GM23338 (cell line): Measurements from ENCODE around the gene SERBP1. TPM values are rescaled to one million over a fixed set of nuclear protein-coding genes. Genes with fewer than 3 reads are reported as not detected.
"Not testable (repeated sequence)": the region's sequence is repeated elsewhere in the genome, so short reads cannot be mapped to it uniquely, and the experiment has no call there.

ENCODE experiments used
- ATAC-seq: fragments of 200-7000 bp; cut with Tn5 transposase; 3 replicates; pipeline ENCODE4 v1.9.1; 2020
- DNase-seq: peaks from one replicate; pipeline ENCODE4 v3.0.0-alpha.2; 2015; ENCODE audit warnings: low spot score
- H2AFZ ChIP-seq: fragments of 200-600 bp; sonication (generic); 2 replicates; pipeline ENCODE4 v1.8.0; 2016; ENCODE audit warnings: antibody characterized with exemption, mild to moderate bottlenecking, moderate library complexity
- H3F3A ChIP-seq: fragments of 200-600 bp; sonication (generic); replicated peaks from 2 replicates; pipeline ENCODE4 v1.8.0; 2017; ENCODE audit warnings: antibody characterized with exemption, mixed run types, low read depth
- H3K27ac ChIP-seq: fragments of 200-600 bp; sonication (generic); 2 replicates; pipeline ENCODE4 v1.6.1; 2016; ENCODE audit warnings: low read depth
- H3K27me3 ChIP-seq: fragments of 200-600 bp; sonication (generic); 2 replicates; pipeline ENCODE4 v1.8.0; 2016; ENCODE audit warnings: mild to moderate bottlenecking, mixed run types, moderate library complexity; ENCODE audit not compliant: insufficient read depth
- H3K36me3 ChIP-seq: fragments of 200-600 bp; sonication (generic); 2 replicates; pipeline ENCODE4 v1.8.0; 2016; ENCODE audit warnings: mild to moderate bottlenecking; ENCODE audit not compliant: insufficient read depth
- H3K4me1 ChIP-seq: fragments of 200-600 bp; sonication (generic); 2 replicates; pipeline ENCODE4 v1.8.0; 2016; ENCODE audit warnings: mild to moderate bottlenecking, moderate library complexity; ENCODE audit not compliant: insufficient read depth
- H3K4me2 ChIP-seq: fragments of 200-600 bp; sonication (generic); 2 replicates; pipeline ENCODE4 v1.7.1; 2017; ENCODE audit warnings: mixed run types
- H3K4me3 ChIP-seq: fragments of 200-600 bp; sonication (generic); 2 replicates; pipeline ENCODE4 v1.6.1; 2016; ENCODE audit warnings: mixed run types
- H3K79me2 ChIP-seq: fragments of 200-600 bp; sonication (generic); replicated peaks from 2 replicates; pipeline ENCODE4 v1.8.0; 2017; ENCODE audit warnings: mild to moderate bottlenecking; ENCODE audit not compliant: insufficient read depth
- H3K9me2 ChIP-seq: fragments of 200-600 bp; sonication (generic); 2 replicates; pipeline ENCODE4 v1.8.0; 2017; ENCODE audit not compliant: insufficient read depth
- H4K20me1 ChIP-seq: fragments of 200-600 bp; sonication (generic); replicated peaks from 2 replicates; pipeline ENCODE4 v1.8.0; 2017; ENCODE audit warnings: mild to moderate bottlenecking; ENCODE audit not compliant: insufficient read depth
- H3K27ac Mint-ChIP-seq: 2 replicates; pipeline ENCODE4 v1.8.0; 2020; ENCODE audit warnings: inconsistent platforms, mild to moderate bottlenecking, moderate library complexity, mixed read lengths
- H3K27me3 Mint-ChIP-seq: 3 replicates; pipeline ENCODE4 v1.8.0; 2022; ENCODE audit warnings: low read depth, mild to moderate bottlenecking, moderate library complexity, mixed read lengths, inconsistent platforms; ENCODE audit not compliant: insufficient read depth, poor library complexity
- H3K36me3 Mint-ChIP-seq: 3 replicates; pipeline ENCODE4 v1.8.0; 2021; ENCODE audit warnings: low read depth, mild to moderate bottlenecking, inconsistent platforms, moderate library complexity, mixed read lengths
- H3K4me1 Mint-ChIP-seq: 3 replicates; pipeline ENCODE4 v1.8.0; 2020; ENCODE audit warnings: mild to moderate bottlenecking, inconsistent platforms, mixed read lengths
- H3K4me3 Mint-ChIP-seq: 3 replicates; pipeline ENCODE4 v1.8.0; 2021; ENCODE audit warnings: moderate library complexity, mild to moderate bottlenecking, inconsistent platforms, mixed read lengths
- H3K9me3 Mint-ChIP-seq: 3 replicates; pipeline ENCODE4 v1.8.0; 2020; ENCODE audit warnings: moderate library complexity, mild to moderate bottlenecking, inconsistent platforms, mixed read lengths
- EZH2 ChIP-seq: fragments of 200-600 bp; sonication (generic); IDR thresholded peaks from one replicate; pipeline ENCODE4 v1.8.0; 2017; ENCODE audit warnings: antibody characterized with exemption, mild to moderate bottlenecking, low read depth; ENCODE audit not compliant: unreplicated experiment
- EZH2phosphoT487 ChIP-seq: fragments of 200-600 bp; sonication (generic); IDR thresholded peaks from one replicate; pipeline ENCODE4 v1.8.1; 2018; ENCODE audit warnings: antibody characterized with exemption; ENCODE audit not compliant: unreplicated experiment
- JUNB ChIP-seq: IDR thresholded peaks from one replicate; pipeline ENCODE4 v1.6.1; 2016; ENCODE audit warnings: antibody characterized with exemption; ENCODE audit not compliant: unreplicated experiment
- ZNF114 ChIP-seq: fragments of 250-450 bp; sonication (Bioruptor Pico); IDR thresholded peaks from 2 replicates; pipeline ENCODE4 v1.5.0; 2020; ENCODE audit warnings: mild to moderate bottlenecking, moderate library complexity
- ZNF331 ChIP-seq: fragments of 250-450 bp; sonication (Bioruptor Pico); IDR thresholded peaks from 2 replicates; pipeline ENCODE4 v1.5.0; 2020; ENCODE audit warnings: low read depth, mild to moderate bottlenecking, moderate library complexity
- polyA plus RNA-seq: library from polyadenylated mRNA; unstranded; fragments of >200 nt; fragmentation: Nextera tagmentation; extraction: Ambion mirVana; gene quantifications from 2 replicates; pipeline ENCODE4 v1.2.1, GENCODE V29; 2016
- total RNA-seq: library from RNA; depleted of rRNA; stranded (reverse); fragments of >200 nt; shearing (Covaris generic); gene quantifications from 2 replicates; pipeline ENCODE4 v1.2.3, GENCODE V29; 2014
- TF ChIP-seq, protein P1 (sequence below): fragments of 250-450 bp; sonication (Bioruptor Pico); IDR thresholded peaks from 2 replicates; pipeline ENCODE4 v1.5.0; 2020; ENCODE audit warnings: mild to moderate bottlenecking, moderate library complexity

The SERBP1 gene
- total and polyA plus RNA-seq, 2 experiments from 2014 or later = 559 to 674 TPM

DNA sequence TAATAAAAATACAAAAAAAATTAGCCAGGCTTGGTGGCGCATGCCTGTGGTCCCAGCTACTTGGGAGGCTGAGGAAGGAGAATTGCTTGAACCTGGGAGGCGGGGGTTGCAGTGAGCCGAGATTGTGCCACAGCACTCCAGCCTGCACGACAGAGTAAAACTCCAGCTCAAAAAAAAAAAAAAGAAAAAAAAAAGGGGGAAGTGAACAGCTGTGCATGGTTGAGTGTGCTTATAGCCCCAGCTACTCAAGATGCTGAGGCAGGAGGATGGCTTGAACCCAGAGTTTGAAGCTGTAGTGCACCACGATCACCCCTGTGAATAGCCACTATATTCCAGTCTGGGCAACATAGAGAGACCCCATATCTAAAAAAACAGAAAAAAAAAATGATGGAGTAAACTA lies 15.8 kb upstream of the SERBP1 start:
- not testable (repeated sequence) for H3K36me3 Mint-ChIP-seq, H3K9me2 ChIP-seq, H3K36me3 ChIP-seq, DNase-seq, H3K79me2 ChIP-seq, H3K4me1 ChIP-seq, H4K20me1 ChIP-seq, H3K4me2 ChIP-seq, H3K27ac ChIP-seq, H3K9me3 Mint-ChIP-seq, H3F3A ChIP-seq, H3K4me1 Mint-ChIP-seq, H3K27me3 Mint-ChIP-seq, H3K4me3 Mint-ChIP-seq, H2AFZ ChIP-seq, ATAC-seq, H3K27me3 ChIP-seq, H3K4me3 ChIP-seq, H3K27ac Mint-ChIP-seq

DNA sequence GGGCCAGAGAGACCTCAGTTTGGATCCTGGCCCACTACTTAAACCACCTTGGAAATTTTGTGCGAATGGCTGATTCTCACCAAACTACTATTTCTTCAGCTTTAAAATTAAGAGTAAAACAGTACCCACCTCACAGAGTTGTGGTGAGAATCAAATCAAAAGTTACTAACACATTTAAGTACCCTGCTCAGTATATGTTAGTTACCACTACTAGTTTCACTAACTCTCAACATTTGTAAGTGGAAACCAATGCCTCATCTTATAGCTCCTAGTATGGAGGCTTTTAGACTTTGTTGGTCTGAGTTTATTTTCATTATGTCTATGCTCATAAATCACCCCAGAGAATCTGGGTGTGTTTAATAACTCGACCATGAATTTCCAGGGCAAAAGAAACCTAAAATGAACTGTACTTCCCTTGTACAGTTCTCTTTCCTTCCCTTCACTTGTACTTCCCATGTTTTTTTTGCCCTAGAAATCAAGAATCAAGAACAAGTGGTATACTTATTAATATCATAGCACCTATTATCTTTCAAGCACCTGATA lies 11.6 kb upstream of the SERBP1 start:
- H4K20me1 ChIP-seq = no peaks in the 10 kb centered on the region
- TF ChIP-seq JUNB = no peak
- no peak for TF ChIP-seq EZH2
- TF ChIP-seq ZNF331 (CRISPR knock-in tag) = no peak
- TF ChIP-seq, protein P1, sequence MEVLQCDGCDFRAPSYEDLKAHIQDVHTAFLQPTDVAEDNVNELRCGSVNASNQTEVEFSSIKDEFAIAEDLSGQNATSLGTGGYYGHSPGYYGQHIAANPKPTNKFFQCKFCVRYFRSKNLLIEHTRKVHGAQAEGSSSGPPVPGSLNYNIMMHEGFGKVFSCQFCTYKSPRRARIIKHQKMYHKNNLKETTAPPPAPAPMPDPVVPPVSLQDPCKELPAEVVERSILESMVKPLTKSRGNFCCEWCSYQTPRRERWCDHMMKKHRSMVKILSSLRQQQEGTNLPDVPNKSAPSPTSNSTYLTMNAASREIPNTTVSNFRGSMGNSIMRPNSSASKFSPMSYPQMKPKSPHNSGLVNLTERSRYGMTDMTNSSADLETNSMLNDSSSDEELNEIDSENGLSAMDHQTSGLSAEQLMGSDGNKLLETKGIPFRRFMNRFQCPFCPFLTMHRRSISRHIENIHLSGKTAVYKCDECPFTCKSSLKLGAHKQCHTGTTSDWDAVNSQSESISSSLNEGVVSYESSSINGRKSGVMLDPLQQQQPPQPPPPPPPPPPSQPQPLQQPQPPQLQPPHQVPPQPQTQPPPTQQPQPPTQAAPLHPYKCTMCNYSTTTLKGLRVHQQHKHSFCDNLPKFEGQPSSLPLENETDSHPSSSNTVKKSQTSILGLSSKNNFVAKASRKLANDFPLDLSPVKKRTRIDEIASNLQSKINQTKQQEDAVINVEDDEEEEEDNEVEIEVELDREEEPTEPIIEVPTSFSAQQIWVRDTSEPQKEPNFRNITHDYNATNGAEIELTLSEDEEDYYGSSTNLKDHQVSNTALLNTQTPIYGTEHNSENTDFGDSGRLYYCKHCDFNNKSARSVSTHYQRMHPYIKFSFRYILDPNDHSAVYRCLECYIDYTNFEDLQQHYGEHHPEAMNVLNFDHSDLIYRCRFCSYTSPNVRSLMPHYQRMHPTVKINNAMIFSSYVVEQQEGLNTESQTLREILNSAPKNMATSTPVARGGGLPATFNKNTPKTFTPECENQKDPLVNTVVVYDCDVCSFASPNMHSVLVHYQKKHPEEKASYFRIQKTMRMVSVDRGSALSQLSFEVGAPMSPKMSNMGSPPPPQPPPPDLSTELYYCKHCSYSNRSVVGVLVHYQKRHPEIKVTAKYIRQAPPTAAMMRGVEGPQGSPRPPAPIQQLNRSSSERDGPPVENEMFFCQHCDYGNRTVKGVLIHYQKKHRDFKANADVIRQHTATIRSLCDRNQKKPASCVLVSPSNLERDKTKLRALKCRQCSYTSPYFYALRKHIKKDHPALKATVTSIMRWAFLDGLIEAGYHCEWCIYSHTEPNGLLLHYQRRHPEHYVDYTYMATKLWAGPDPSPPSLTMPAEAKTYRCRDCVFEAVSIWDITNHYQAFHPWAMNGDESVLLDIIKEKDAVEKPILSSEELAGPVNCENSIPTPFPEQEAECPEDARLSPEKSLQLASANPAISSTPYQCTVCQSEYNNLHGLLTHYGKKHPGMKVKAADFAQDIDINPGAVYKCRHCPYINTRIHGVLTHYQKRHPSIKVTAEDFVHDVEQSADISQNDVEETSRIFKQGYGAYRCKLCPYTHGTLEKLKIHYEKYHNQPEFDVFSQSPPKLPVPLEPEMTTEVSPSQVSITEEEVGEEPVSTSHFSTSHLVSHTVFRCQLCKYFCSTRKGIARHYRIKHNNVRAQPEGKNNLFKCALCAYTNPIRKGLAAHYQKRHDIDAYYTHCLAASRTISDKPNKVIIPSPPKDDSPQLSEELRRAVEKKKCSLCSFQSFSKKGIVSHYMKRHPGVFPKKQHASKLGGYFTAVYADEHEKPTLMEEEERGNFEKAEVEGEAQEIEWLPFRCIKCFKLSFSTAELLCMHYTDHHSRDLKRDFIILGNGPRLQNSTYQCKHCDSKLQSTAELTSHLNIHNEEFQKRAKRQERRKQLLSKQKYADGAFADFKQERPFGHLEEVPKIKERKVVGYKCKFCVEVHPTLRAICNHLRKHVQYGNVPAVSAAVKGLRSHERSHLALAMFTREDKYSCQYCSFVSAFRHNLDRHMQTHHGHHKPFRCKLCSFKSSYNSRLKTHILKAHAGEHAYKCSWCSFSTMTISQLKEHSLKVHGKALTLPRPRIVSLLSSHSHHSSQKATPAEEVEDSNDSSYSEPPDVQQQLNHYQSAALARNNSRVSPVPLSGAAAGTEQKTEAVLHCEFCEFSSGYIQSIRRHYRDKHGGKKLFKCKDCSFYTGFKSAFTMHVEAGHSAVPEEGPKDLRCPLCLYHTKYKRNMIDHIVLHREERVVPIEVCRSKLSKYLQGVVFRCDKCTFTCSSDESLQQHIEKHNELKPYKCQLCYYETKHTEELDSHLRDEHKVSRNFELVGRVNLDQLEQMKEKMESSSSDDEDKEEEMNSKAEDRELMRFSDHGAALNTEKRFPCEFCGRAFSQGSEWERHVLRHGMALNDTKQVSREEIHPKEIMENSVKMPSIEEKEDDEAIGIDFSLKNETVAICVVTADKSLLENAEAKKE (CRISPR knock-in tag) = no peak
- no peak for TF ChIP-seq EZH2phosphoT487
- no peak for TF ChIP-seq ZNF114 (CRISPR knock-in tag)
- Mint-ChIP-seq H3K4me1 (peaks cover 6% of the 10 kb centered on the region; the same call in 2 of the 3 replicates), H3K9me3 (no peaks in the 10 kb centered on the region), H3K27me3 (peaks cover 2% of the 10 kb centered on the region), H3K27ac (no peak overlapping the region), H3K4me3 (no peak overlapping the region), H3K36me3 (no peaks in the 10 kb centered on the region)
- peak overlapping the region; percentile 15 for H2AFZ ChIP-seq
- H3K27me3 ChIP-seq = no peaks in the 10 kb centered on the region
- ATAC-seq (no peak), DNase-seq (no peak)
- H3K4me1 ChIP-seq = no peaks in the 10 kb centered on the region; the same call in 1 of the 2 replicates
- no peaks in the 10 kb centered on the region for H3K9me2 ChIP-seq
- no peak overlapping the region for H3K4me3 ChIP-seq
- no peak overlapping the region for H3K4me2 ChIP-seq
- H3K79me2 ChIP-seq = no peaks in the 10 kb centered on the region
- no peak overlapping the region for H3K27ac ChIP-seq
- H3K36me3 ChIP-seq = no peaks in the 10 kb centered on the region
- no peaks in the 10 kb centered on the region for H3F3A ChIP-seq
